IPS DF 19.7 (cell line): ENCODE measurements around the gene PKDCC.
"Not testable (repeated sequence)": the region's sequence is repeated elsewhere in the genome, so short reads cannot be mapped to it uniquely, and the experiment has no call there.

Experiments
- DNase-seq: peaks from one replicate; pipeline ENCODE4 v3.0.0-alpha.2; 2013; ENCODE audit warnings: low read depth, low spot score

PKDCC gene

GRCh38 chr2:42030829-42031228 lies 17.0 kb upstream of the PKDCC start:
- DNase-seq: no peak

DNA sequence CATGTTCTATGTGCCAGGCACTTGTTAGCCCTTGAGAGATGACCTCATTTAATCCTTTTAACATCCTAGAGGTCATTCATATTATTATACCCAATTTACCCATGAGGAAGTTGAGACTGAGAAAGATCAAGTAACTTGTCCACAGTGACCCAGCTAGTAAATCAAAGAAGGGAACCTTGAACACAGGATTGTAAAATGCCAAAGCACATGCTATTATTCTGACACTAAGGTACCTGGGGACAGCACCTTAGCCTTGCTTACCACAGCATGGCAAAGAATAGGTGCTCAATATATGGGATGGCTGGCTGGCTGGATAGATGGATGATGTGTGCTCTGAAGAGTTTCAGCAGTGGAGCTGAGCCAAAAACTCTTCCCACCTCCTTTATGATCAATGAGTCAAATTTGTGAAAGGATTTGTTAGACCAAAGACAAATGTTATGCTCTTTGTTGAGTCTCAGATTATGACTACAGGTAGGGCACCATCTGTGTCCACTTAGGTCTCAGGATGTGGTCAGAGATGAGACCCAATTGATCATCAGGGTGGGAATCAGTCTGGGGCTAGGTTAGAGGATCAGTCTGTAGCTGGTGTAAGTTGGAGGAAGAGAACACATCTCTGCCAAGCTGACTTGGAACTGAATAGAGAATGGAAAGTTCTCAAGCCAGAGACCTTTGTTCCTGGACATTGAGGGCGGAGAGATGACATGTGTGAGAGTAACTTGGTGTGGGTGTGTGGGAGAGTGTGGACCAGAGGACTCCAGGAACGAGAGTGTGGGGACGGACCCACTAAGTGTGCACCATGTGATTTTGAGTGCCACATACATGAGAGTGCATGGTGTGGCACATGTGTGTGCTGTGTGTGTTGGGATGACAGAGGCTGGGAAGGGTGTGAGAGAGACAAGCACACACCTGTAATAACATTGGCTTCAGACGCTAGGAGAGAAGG lies 16.3 kb upstream of the PKDCC start:
- DNase-seq: no peak

DNA sequence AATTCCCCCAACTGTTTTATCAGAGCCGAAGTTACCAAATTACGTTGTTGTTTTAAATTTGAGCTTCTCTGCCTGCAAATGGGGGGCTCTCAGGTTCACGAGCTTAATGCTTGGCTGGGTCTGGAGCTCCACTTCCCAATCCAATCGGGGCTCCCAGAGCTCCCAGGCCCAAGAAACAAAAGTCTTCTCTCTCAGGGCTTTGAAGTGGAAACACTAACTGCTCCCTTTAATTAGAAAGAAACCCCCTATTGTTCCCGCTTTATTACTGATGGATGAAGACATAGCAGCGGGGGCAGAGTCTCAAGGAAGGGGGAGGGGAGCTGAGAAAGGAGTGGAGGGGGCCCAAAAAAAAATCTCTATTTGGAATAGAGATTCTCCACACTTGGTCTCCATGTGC lies 15.6 kb upstream of the PKDCC start:
- no peak for DNase-seq

DNA sequence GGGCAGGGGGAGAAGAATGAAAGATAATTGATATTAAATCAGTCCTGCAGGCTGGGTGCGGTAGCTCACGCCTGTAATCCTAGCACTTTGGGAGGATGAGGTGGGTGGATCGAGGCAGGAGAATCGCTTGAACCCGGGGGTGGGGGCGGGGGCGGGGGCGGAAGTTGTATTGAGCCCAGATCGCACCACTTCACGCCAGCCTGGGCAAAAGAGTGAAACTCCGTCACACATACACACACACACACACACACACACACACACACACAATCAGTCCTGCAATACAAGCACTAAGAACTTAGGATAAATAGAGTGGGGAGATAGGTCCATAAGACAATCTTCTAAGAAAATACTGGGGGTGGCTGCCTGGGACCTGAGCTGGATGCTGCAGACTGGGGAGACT lies 15.1 kb upstream of the PKDCC start:
- DNase-seq: no peak

- DNase-seq: not testable (repeated sequence)
These were observed 13.7 kb upstream of the PKDCC start for GRCh38 chr2:42034096-42034495.

- no peak for DNase-seq
These were observed 12.6 kb upstream of the PKDCC start for GRCh38 chr2:42035241-42035640.

DNA sequence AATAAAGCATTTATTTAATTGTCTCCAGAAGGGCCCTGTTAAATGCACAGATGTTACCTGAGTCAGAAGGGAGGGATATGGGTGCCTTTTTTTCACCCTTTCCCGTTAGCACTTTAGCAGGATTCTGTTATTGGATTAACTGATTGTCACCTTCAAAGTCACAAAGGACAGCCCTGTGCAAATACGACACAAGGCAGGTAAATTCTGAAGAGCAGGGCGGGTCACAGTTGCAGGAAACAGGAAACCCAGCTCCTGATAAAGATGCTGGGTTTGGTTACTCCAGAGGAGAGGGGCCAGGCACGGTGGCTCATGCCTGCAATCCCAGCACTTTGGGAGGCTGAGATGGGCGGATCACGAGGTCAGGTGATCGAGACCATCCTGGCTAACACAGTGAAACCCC lies 11.4 kb upstream of the PKDCC start:
- DNase-seq: no peak

GRCh38 chr2:42036940-42037339 lies 10.9 kb upstream of the PKDCC start:
- DNase-seq: no peak

DNA sequence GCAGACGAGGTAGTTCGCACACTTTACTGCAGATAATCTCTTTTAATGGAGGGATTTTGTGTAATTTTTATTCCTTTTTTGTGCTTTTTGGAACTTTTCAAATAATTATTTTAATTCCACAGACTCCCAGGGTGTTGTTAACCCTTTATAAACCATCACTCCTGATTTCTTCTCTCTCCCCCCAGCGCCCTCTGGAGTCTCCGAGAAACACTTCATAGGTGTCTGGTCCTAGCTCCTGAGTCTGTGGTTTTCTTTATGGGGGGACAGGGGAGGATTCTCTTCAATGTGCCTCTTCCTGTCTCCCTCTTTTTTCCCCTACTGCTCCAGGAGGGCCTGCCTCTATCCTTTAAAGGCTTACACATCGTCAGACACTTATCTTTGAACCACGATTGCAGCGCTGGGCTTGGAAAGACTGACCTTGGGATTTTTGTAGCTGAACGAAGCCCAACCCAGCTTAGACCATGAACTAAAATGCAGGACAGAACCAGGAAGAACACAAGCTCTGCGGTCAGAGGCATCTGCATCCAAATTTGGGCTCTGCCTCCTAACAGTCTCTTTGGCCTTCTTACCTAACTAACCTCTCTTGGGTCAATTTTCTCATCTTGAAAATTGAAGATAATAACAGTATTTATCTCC lies 7.1 kb upstream of the PKDCC start:
- DNase-seq: no peak

GRCh38 chr2:42041377-42042127 lies 6.3 kb upstream of the PKDCC start:
- DNase-seq: no peak

- no peak for DNase-seq
These were observed 5.0 kb upstream of the PKDCC start for GRCh38 chr2:42042631-42043355.

GRCh38 chr2:42043789-42044394 lies 3.9 kb upstream of the PKDCC start:
- no peak for DNase-seq

DNA sequence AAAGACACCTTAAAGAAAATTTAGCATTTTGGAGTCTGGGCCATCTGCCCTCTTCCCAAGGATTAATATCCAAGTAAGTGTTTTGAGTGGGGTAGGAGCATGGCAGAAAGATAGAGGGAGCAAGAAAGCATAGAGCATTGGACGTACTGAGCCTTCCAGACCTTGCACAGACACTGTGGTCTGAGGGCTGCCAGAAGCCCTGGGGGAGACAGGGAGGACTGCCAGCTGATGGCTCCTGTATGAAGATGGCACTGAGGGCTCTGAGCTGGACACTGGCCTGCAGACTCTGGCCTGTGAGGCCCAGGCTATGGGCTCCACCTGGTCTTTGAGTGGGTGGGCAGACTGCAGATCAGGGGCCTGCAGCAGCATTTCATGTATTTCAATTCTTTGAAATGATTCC lies 2.9 kb upstream of the PKDCC start:
- no peak for DNase-seq

GRCh38 chr2:42045352-42045751 lies 2.5 kb upstream of the PKDCC start:
- no peak for DNase-seq

- DNase-seq: no peak
These were observed 1.7 kb upstream of the PKDCC start for GRCh38 chr2:42045848-42046748.

- no peak for DNase-seq
These were observed 868 bp upstream of the PKDCC start for GRCh38 chr2:42046819-42047487.

- DNase-seq: no peak
These were observed 739 bp downstream of the PKDCC start for GRCh38 chr2:42048299-42049220.

DNA sequence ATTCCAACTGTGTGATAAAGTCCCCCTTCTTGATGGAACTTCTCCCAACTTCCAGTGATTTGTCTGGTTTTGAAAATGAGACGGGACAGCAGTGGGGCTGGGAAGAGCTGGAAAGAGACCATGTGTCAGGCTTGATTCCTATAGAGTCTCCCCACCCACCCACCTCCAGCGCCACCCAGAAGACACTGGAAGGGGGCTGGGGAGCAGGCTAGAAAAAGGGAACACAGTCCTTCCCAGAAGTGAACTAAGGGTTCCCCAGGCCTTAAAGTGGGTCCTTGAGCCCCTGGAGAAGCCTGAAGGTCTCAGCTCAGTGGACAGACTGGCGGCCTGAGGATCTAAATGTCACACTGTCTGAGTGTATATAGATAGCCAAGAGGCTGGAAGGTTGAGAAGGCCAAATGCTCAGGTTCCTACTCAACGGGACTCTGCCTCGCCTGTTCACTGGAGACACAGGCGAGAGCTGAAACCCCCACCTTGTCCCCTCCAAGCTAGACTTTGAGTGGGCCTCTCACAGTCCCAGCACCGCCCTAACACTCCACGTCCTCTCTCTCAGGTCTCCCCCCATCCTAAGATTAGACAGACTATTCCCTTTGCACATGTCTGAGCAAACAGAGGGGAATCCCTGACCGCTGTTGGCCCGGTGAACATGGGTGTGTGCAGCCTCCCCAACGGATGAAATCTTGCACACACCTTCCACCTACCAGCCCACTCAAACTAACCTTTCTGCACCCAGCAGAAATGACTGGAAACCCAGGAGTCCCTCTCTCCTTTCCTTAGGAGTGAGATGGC lies 1.6 kb downstream of the PKDCC start:
- DNase-seq: no peak
